Breast epithelium (tissue), 3 donors: Measurements from ENCODE around the gene ELF4.

Source experiments
- CTCF ChIP-seq, 3 donors: fragments of 450-650 bp; IDR thresholded peaks; one replicate each; pipeline ENCODE4 v1.5.1; 2016 to 2017; ENCODE audit warnings: antibody characterized with exemption in 3 of 3, mild to moderate bottlenecking in 3 of 3, moderate library complexity in 3 of 3
- POLR2A ChIP-seq: fragments of 450-650 bp; IDR thresholded peaks from one replicate; pipeline ENCODE4 v1.6.1; 2016; ENCODE audit warnings: antibody characterized with exemption, mild to moderate bottlenecking, moderate library complexity

- TF ChIP-seq CTCF (IDR thresholded peaks at IDR 0.05) (no peak), POLR2A (no peak)
Observed at GRCh38 chrX:130083656-130084382, 26.5 kb downstream of the ELF4 start.
